ENCODE data around the gene PCDHA12. TPM values are rescaled to one million over a fixed set of nuclear protein-coding genes. Genes with fewer than 3 reads are reported as not detected.

PCDHA12 gene, protein sequence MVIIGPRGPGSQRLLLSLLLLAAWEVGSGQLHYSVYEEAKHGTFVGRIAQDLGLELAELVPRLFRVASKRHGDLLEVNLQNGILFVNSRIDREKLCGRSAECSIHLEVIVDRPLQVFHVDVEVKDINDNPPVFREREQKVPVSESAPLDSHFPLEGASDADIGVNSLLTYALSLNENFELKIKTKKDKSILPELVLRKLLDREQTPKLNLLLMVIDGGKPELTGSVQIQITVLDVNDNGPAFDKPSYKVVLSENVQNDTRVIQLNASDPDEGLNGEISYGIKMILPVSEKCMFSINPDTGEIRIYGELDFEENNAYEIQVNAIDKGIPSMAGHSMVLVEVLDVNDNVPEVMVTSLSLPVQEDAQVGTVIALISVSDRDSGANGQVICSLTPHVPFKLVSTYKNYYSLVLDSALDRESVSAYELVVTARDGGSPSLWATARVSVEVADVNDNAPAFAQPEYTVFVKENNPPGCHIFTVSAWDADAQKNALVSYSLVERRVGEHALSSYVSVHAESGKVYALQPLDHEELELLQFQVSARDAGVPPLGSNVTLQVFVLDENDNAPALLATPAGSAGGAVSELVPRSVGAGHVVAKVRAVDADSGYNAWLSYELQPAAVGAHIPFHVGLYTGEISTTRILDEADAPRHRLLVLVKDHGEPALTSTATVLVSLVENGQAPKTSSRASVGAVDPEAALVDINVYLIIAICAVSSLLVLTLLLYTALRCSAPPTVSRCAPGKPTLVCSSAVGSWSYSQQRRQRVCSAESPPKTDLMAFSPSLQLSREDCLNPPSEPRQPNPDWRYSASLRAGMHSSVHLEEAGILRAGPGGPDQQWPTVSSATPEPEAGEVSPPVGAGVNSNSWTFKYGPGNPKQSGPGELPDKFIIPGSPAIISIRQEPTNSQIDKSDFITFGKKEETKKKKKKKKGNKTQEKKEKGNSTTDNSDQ
- 0.35 TPM for total RNA-seq

GRCh38 chr5:140875085-140876065, at the start of gene PCDHA12:
Gene PCDHA12, plus strand, starts transcription at chr5:140875308. Its CDS starts 165 bp downstream, at chr5:140875473.

DNA sequence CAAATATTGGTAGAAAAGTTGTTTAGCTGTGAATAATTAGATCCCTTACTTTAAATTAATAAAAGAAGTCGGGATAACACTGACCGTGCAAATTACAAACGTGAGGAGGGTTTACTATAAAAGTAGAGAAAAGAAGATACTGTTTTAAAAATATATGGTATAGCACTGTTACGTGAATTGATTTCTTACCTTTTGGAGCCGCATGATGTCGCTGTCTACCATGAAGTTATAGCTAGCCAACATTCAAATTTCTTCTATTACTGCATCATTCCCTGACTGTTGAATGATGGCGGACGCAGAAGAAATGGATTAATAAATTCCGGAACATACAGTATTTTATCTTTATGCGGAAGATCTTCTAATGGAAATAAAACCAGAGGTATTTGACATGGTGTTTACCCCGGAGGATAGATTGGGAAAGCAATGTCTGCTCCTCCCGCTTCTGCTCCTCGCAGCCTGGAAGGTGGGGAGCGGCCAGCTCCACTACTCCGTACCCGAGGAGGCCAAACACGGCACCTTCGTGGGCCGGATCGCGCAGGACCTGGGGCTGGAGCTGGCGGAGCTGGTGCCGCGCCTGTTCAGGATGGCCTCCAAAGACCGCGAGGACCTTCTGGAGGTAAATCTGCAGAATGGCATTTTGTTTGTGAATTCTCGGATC, 47.3 kb upstream of the PCDHA12 start, which contains the start of gene PCDHA6:
PCDHA6 (plus strand) TSS at position 257 of the 658 bp plus-strand sequence; CDS start at position 389, 132 bp downstream.

GRCh38 chr5:140833993-140834392, 41.1 kb upstream of the PCDHA12 start, which contains the start of gene PCDHA7:
Gene PCDHA7, plus strand, starts transcription at chr5:140834269. Its CDS starts 115 bp downstream, at chr5:140834384.

DNA sequence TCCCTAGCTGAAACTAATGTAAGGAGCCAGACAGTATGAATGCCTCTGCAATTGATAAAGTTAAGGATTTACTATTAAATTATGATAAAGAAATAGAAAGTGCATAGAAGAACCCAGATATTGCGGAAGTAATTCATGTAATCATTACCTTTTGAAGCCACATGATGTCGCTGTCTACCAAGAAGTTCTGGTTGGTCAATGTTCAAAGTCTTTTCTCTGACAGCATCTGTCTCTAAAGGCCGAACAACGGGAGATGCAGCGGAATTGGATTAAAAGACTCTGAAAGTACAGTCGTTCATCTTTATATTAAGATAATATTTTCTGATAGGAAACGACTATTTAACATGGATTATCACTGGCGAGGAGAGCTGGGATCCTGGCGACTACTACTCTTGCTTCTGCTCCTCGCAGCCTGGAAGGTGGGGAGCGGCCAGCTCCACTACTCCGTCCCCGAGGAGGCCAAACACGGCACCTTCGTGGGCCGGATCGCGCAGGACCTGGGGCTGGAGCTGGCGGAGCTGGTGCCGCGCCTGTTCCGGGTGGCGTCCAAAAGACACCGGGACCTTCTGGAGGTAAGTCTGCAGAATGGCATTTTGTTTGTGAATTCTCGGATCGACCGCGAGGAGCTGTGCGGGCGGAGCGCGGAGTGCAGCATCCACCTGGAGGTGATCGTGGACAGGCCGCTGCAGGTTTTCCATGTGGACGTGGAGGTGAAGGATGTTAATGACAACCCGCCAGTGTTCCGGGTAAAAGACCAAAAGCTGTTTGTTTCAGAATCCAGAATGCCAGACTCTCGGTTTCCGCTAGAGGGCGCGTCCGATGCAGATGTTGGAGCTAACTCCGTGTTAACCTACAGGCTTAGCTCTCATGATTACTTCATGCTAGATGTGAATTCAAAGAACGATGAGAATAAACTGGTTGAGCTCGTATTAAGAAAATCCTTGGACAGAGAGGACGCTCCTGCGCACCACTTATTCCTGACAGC, 33.8 kb upstream of the PCDHA12 start, which contains the start of gene PCDHA8:
PCDHA8 (plus strand) TSS at position 210 of the 985 bp plus-strand sequence; CDS start at position 345, 135 bp downstream.

GRCh38 chr5:140848139-140849102, 26.7 kb upstream of the PCDHA12 start, which contains the start of gene PCDHA9:
Gene PCDHA9, plus strand, starts transcription at chr5:140848382. Its CDS starts 114 bp downstream, at chr5:140848496.

DNA sequence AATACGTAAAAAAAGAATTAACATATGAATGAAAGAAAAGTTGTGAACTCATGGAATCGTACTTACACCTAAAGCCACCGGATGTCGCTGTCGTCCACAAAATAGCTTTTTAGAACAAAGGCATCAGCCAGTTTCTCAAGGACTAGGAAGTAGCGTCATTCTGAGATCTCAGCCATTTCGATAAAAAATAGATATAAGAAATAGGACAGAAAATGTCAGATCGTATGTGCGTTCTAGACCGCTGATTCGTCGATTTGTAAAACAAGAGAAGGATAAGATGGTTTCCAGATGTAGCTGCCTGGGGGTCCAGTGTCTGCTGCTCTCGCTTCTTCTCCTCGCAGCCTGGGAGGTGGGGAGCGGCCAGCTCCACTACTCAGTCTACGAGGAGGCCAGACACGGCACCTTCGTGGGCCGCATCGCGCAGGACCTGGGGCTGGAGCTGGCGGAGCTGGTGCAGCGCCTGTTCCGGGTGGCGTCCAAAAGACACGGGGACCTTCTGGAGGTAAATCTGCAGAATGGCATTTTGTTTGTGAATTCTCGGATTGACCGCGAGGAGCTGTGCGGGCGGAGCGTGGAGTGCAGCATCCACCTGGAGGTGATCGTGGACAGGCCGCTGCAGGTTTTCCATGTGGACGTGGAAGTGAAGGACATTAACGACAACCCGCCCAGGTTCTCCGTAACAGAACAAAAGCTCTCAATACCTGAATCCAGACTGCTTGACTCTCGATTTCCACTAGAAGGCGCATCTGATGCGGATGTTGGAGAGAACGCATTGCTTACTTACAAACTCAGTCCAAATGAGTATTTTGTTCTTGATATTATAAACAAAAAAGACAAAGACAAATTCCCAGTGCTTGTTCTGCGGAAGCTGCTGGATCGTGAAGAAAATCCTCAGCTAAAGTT, 19.1 kb upstream of the PCDHA12 start, which contains the start of gene PCDHA10:
PCDHA10 (plus strand) TSS at position 126 of the 903 bp plus-strand sequence; CDS start at position 278, 152 bp downstream.

DNA sequence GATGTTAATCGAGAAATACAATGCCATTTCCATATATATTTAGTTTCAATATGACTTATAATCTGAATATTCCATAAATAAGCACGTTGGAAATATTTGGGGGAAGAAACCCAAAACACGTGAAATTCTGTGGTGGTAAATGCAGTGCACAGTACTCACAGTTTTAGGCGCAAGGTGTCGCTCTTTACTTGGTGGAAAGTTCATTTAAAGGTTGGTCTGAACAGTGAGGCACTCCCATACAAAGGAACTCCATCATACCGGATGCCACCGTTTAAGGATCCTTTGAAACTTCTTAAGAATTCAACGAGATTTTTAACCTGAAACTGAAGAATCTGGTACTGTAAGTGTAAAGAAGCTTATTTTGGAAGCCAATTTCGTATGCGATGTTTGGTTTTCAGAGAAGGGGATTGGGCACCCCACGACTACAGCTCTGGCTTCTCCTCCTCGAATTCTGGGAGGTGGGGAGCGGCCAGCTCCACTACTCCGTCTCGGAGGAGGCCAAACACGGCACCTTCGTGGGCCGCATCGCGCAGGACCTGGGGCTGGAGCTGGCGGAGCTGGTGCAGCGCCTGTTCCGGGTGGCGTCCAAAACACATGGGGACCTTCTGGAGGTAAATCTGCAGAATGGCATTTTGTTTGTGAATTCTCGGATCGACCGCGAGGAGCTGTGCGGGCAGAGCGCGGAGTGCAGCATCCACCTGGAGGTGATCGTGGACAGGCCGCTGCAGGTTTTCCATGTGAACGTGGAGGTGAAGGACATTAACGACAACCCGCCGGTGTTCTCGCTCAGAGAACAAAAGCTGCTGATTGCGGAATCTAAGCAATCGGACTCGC, 6.2 kb upstream of the PCDHA12 start, which contains the start of gene PCDHA11:
PCDHA11 (plus strand) TSS at position 237 of the 834 bp plus-strand sequence; CDS start at position 384, 147 bp downstream.

DNA sequence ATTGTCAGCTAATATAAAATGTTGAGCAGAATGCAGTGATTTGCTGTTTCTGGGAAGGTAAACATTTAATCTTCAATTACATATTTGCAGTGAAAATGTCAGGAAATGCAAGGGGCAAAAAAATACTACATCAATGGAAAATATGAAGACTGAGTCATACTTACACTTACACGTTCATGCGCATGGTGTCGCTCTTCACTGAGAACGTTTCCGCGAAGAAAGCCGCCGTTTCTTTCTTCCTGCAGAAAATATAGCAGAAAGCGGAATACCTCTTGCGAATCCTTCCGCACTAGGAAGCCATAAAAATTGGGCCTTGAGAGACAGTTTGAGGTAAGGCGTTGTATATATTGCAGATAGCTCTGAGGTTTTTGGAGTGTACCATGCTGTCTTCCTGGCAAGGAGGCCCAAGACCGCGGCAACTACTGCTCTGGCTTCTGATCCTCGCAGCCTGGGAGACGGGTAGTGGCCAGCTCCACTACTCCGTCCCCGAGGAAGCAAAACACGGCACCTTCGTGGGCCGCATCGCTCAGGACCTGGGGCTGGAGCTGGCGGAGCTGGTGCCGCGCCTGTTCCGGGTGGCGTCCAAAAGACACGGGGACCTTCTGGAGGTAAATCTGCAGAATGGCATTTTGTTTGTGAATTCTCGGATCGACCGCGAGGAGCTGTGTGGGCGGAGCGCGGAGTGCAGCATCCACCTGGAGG, 6.9 kb downstream of the PCDHA12 start, which contains the start of gene PCDHA13:
PCDHA13 (plus strand) TSS at position 236 of the 702 bp plus-strand sequence; CDS start at position 381, 145 bp downstream.

GRCh38 chr5:140925806-140926442, 50.8 kb downstream of the PCDHA12 start, which contains the start of gene PCDHAC1:
Gene PCDHAC1, plus strand, starts transcription at chr5:140926299. Its CDS starts 594 bp downstream, at chr5:140926893.

Other genes with a start within 250 kb of the PCDHA12 start
- 81.6 TPM for gene CD14, start 242.1 kb upstream of the PCDHA12 start, total RNA-seq
- 14.7 TPM for gene TMCO6, start 235.9 kb upstream of the PCDHA12 start, total RNA-seq
- gene NDUFA2, start 227.7 kb upstream of the PCDHA12 start, total RNA-seq = 77.5 TPM
- gene IK, start 227.5 kb upstream of the PCDHA12 start, total RNA-seq = 74.9 TPM
- gene WDR55, start 210.4 kb upstream of the PCDHA12 start, total RNA-seq = 17.6 TPM
- gene DND1, start 201.7 kb upstream of the PCDHA12 start, total RNA-seq = 0.76 TPM
- gene HARS1, start 183.9 kb upstream of the PCDHA12 start, total RNA-seq = 37.0 TPM
- gene HARS2, start 183.9 kb upstream of the PCDHA12 start, total RNA-seq = 31.9 TPM
- gene ZMAT2, start 174.9 kb upstream of the PCDHA12 start, total RNA-seq = 26.0 TPM
- gene PCDHA1, start 89.2 kb upstream of the PCDHA12 start, total RNA-seq = 0.12 TPM
- 0.47 TPM for gene PCDHA2, start 80.5 kb upstream of the PCDHA12 start, total RNA-seq
- 0.64 TPM for gene PCDHA3, start 74.3 kb upstream of the PCDHA12 start, total RNA-seq
- gene PCDHA4, start 68.2 kb upstream of the PCDHA12 start, total RNA-seq = 1.8 TPM
- 0.41 TPM for gene PCDHA5, start 53.7 kb upstream of the PCDHA12 start, total RNA-seq
- gene PCDHA6, start 47.3 kb upstream of the PCDHA12 start, total RNA-seq = 0.88 TPM
- 0.58 TPM for gene PCDHA7, start 41.0 kb upstream of the PCDHA12 start, total RNA-seq
- gene PCDHA8, start 34.1 kb upstream of the PCDHA12 start, total RNA-seq = 0.41 TPM
- gene PCDHA9, start 26.9 kb upstream of the PCDHA12 start, total RNA-seq = 0.58 TPM
- 1.2 TPM for gene PCDHA10, start 19.4 kb upstream of the PCDHA12 start, total RNA-seq
- gene PCDHA11, start 6.4 kb upstream of the PCDHA12 start, total RNA-seq = 0.82 TPM
- 0.88 TPM for gene PCDHA13, start 6.8 kb downstream of the PCDHA12 start, total RNA-seq
- gene PCDHAC1, start 51.0 kb downstream of the PCDHA12 start, total RNA-seq = 1.2 TPM
- 5.8 TPM for gene PCDHAC2, start 91.2 kb downstream of the PCDHA12 start, total RNA-seq
- gene PCDHB1, start 176.1 kb downstream of the PCDHA12 start, total RNA-seq = 0.18 TPM
- gene PCDHB2, start 219.3 kb downstream of the PCDHA12 start, total RNA-seq = 6.2 TPM
- gene PCDHB3, start 225.2 kb downstream of the PCDHA12 start, total RNA-seq = 5.3 TPM
- gene PCDHB4, start 246.5 kb downstream of the PCDHA12 start, total RNA-seq = 3.8 TPM